NCI-H2227 (cell line): ENCODE measurements around the gene NRN1.
A peak's percentile ranks its signal among the peaks of the same experiment; 100 is the strongest.

Source experiments
- DNase-seq: peaks from one replicate; lab custom pipeline; 2025; ENCODE audit not compliant: unreplicated experiment; lab: John Stamatoyannopoulos, UW

Gene NRN1

GRCh38 chr6:6002848-6003620 lies 3.7 kb downstream of the NRN1 start:
- no peak for DNase-seq

GRCh38 chr6:6002005-6002847 lies 4.5 kb downstream of the NRN1 start:
- DNase-seq = no peak

- no peak for DNase-seq
Measured at GRCh38 chr6:6001443-6001842, 5.3 kb downstream of the NRN1 start.

GRCh38 chr6:5999688-6000608 lies 6.8 kb downstream of the NRN1 start:
- no peak for DNase-seq

GRCh38 chr6:5998711-5999687 lies 7.7 kb downstream of the NRN1 start:
- no peak for DNase-seq

DNA sequence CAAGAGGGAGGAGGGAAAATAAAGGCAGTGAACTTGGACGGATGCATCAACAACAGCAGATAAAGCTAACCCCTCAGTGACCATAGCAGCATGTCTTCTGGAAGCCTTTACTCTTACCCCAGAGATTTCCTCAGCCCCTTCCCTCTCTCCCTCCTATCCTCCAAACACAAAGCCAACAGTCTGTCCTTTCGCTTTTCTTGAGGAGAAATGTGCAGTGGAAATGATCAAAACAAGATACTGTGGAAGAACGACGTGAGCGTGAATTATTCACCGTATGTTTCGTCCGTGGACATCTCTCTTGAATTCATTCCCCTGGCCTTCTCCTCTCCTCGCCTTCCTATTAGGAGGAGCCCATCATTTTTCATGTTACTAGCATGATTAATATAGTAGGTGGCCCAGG lies 8.5 kb downstream of the NRN1 start:
- DNase-seq = no peak

DNA sequence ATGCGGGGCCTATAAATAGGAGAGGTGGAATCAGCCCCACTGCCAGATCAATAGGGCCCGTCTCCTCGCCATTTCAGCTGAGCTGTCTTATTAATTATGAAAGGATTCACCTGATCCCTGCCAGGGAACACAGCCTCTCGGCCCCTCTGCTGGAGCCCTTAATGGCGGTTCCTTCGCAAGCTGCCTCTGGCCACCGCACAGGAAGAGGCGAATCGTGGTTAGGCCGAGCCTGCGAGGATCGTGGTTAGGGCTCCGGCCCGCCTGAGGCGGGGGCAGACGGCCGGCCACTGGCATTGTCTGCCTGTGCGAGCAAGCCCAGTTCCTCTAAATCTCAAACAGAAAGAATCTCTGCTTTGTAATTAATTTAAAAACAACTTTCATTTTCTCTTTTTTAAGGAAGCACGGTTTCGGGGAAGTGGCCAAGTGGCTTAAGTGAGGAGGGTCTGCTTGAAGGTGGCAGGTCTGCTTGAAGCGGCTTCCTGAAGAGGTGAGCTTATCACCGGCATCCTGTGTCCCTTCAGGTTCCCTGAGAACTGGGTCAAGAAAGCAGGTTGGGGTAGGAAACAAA lies 9.2 kb downstream of the NRN1 start:
- DNase-seq = peak; percentile 70

DNA sequence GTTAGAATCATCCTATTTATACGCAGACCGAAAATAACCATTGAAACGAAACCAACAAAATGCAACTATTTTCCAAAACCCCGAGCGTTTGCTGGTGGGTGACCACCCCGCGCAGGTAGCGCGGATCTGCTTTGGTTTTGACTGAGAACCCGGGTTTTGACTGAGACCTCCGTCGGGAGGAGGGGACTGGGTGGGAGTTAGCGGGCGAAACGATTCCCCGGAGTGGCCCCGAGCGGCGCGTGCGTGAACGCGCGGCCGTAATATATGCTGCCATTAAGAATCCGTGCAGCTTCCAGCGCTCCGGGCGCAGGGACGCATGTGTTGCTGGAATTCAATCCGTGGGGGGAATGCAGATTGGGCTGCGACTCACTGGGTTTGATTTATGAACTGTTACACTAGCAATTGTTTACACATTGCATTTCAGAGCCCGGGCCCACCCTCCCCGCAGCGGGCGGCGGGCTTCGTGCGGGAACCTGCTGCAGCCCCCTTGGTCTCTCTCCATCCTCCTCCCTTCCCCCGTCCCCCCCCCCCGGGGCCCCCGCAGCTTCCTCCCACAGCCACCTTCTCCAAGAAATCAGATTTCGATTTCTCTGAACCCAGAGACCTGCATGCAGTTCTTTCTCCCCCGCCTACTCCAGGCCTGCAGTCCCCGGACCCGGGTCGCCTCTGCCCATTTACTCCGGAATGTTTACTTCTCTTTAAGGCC lies 9.9 kb downstream of the NRN1 start:
- peak; percentile 90 for DNase-seq

GRCh38 chr6:5995949-5996713 lies 10.6 kb downstream of the NRN1 start:
- peak; percentile 86 for DNase-seq

DNA sequence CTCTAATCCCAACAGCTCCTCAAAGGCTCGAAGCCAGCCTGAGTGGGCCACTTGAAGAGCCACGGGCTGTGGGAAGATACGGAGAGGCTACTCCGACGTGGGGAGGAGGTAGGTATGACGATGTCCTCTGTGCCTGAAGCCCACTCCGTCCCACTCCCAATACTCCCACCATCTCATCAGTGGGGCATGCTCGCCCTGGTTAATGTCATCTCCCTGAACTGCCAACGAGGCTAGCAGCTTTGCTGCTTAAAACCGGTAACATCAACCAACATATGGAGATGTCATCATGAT lies 11.1 kb downstream of the NRN1 start:
- no peak for DNase-seq

DNA sequence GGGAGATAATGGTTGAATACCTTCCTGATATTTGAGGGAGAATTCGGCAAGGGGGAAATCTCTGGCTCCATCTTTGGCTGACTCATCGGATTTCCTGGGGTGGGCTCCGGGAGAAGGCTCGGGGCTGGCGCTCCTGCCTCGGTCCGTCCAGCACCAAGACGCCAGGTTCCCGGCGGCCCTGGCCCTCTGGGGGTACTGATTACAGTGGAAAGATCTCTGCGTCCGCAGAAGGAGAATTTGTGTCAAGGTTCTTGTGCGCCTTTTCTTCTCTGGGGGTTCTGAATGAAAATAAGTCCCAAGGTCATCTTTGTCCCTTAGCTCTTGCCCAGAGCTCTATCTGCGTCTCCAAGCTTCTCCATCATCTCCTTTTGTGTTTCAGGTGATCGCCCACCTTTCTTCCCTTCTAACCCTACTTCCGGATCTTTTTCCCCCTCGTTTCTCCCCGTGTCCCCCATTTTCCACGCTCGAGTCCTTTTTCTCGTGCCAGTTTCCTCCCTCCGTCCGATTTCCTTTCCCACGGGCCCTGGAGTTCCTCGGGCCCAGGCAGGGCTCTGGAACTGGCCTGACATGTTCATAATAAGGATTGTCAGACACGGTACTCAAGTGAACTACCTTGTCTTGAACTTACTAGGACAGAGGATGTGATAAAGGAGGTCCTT lies 11.6 kb downstream of the NRN1 start:
- no peak for DNase-seq

DNA sequence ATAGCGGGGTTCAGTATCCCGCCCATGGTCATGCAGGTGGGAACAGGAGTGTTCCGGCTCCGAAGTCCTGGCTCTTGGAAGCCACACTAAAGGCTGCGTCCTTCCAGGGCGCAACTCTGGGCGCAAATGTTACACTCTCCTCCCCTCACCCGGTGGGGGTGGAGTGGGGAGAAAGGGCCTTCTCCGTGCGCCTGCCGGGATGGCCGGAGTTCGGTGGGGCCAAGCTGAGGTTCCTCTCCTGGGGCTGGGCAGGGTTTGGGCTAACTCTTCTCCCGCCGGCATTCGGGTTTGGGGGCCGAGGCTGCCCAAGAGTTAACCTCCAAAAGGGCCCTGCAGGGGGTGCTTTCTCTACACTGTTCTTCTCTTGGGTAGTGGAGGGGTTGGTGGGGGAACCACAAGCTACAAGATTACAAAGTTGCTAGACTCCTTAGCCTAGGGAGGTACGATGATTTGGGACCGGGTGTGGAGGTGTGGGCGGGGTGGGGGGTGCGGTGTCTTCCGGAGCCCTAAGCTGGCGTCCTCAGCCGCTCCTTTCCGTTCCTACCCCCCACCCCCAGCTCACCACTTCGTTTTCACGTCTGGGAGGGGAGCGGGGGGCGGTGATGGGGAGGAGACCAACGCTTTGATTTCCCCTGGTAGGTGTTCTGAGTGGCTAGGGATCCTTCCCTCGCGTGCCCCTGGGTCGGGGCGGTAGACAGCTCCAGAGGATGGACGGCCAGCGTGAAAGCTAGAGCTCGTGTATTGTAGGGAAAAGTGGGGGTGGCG lies 12.3 kb downstream of the NRN1 start:
- no peak for DNase-seq

DNA sequence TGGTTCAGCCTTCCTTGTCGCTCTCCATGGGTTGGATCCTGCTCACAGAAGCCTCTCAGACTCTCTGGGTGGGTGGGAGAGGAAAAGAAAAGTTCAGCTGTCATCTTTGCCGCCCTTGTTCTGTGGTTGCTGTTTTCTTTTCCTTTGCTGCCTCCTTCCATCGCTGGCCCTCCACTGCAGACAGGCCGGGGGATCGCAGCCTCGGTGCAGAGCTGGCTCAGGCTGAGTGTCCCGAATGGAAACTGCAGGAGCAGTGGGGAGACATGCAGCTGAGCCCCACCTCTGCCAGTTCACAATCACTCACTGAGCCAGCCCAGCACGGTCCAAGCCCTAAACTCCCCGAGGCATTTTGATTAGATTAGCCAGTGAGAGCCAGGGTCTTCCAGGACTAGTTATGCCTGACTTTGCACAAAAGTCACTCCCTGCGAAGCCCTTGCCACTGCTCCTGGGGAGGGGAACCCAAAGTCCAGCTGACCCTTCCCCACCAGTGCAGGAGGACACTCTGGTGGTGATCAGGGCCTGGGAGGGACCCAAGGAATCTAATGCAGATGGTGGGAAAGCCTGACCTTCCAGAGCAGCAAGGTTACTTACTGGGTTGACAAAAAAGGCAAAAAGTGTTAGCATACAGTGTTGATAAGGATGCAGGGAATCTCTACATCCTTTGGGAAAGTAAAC lies 14.0 kb downstream of the NRN1 start:
- DNase-seq = no peak

DNA sequence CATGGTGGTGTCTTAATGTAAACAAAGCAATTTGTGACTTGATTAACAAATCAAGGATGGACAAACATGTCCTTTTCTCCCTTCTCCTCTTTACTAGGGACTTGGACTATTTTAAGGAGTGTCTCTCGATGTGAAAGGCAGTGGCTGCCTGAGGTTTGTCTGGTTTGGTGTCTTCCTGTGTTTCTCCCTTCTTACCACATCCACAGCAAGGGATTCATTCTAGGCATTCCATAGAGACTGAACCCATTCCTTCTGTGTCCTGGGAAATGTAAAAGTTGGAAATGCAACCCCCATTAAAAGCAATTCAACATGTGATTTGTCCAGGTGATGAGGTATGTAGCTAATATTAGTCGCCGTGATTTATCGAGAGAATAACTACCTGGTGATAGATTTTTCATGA lies 15.9 kb downstream of the NRN1 start:
- DNase-seq = no peak

GRCh38 chr6:5989141-5989723 lies 17.5 kb downstream of the NRN1 start:
- DNase-seq = no peak

GRCh38 chr6:5986861-5987260 lies 19.9 kb downstream of the NRN1 start:
- no peak for DNase-seq
